GM21723 (cell line): ENCODE measurements around the gene ZC3H10.

ENCODE experiments used
- ATAC-seq: cut with Tn5 transposase; IDR thresholded peaks from one replicate; pipeline ENCODE4 v1.9.1; 2021; ENCODE audit warnings: mild to moderate bottlenecking, moderate library complexity; ENCODE audit not compliant: unreplicated experiment

Gene ZC3H10

DNA sequence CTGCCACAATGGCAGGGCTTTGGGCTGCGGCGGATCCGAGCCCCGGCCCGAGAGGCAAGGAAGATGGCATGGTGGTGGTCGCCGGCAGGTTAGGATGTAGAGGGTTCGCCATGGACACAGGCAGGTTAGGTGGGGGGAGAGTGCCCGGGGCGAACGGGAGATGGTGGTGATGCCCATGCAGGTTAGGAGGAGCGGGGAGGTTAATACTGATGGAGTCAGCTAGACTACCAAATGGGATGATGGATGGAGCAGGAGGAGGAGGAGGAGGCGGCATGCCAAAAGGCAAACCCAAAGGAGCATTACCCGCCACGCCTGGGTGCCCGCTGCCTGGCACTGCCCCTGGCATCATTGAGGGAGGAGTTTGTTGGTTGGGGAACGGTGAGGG is 46.3 kb downstream of the ZC3H10 start:
- ATAC-seq, result no peak

DNA sequence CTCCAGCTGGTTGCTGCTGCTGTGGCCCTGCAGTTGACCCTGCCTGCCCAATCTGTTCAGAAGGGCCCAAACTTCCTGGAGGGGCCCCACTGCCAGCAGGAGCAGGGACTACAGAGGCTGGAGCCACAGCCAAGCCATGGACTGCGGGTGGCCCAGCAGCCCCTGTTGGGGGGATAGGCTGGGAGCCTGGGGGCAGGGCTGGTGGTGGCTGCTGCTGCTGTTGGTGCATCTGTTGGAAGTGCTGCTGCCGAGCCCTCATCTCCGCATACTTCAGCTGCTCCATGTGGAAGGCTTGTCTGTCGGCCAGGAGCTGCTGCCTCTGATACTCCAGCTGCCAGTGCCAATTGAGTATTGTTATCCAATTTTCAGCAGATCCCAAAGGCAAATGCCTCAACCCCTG is 47.3 kb downstream of the ZC3H10 start:
- ATAC-seq, result no peak

DNA sequence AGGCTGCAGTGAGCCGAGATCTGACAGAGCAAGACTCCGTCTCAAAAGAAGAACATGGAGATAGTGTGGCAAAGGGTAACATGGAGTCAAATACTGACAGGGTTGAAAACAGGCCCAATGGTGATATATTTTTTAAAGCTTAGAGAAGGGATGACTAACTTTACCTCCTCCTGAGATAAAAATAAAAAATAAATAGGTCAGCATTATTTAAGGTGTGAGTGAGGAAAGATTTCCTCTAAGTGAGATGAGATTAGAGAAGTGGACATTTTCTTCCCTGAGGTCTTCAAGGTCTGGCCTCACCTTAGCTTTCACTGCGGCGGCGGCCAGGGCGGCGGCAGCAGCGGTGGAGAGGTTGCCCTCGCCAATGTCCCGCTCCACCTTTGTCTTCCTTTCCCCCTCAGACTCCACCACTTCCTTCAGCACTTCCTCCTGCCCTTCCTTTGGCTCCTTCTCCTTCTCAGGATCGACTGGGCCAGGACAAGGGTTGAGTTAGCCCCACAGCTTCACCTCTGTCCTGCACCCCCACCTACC is 51.2 kb downstream of the ZC3H10 start:
- ATAC-seq, result no peak

DNA sequence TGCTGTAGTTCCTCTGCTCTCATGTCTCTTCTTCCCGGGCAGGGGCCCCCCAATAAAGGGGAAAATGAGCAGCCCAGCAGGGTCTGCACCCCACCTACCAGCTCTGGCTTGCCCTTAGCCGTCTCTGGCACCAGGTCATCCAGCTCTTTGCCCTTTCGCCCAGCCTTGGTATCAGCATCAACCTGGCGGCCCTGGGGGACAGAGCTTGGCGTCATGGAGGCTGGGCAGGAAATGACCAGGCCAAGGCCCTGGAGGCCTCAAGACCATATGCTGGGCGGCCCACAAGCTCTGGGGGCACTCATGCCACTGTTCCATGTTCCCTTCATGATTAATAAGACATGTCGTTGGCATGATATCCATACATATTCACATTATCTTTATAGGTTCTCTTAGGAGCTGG is 54.8 kb downstream of the ZC3H10 start:
- ATAC-seq, result no peak
